Body of pancreas (tissue), 4 donors: ENCODE measurements around the gene KCNK2. TPM values are rescaled to one million over a fixed set of nuclear protein-coding genes. Genes with fewer than 3 reads are reported as not detected.

Source experiments
- ATAC-seq: fragments of 150-250 bp; one replicate; pipeline ENCODE4 v1.9.1; 2016
- DNase-seq, 4 donors: peaks; one replicate each; pipeline ENCODE4 v3.0.0-alpha.2; 2019
- H3K27ac ChIP-seq, 4 donors: fragments of 200-600 bp; sonication (generic); 1 replicate in 3 of 4; 2 replicates in 1 of 4; pipeline versions ENCODE4 v1.5.1 to v1.6.1; 2016 to 2019; ENCODE audit warnings: mild to moderate bottlenecking in 1 of 4, mixed read lengths in 1 of 4, moderate library complexity in 1 of 4
- H3K27me3 ChIP-seq, 2 donors: fragments of 200-600 bp; sonication (generic); one replicate each; pipeline ENCODE4 v1.6.0; 2016; ENCODE audit warnings: mild to moderate bottlenecking in 1 of 2
- H3K36me3 ChIP-seq, 2 donors: fragments of 200-600 bp; sonication (generic); replicated peaks in 1 of 2; 2 replicates each; pipeline ENCODE4 v1.5.1; 2016; ENCODE audit warnings: low read depth in 2 of 2; ENCODE audit not compliant: insufficient read depth in 1 of 2
- H3K4me1 ChIP-seq: fragments of 200-600 bp; sonication (generic); one replicate; pipeline ENCODE4 v1.6.0; 2016
- H3K4me3 ChIP-seq, 2 donors: fragments of 200-600 bp; sonication (generic); 1 replicate in 1 of 2; 2 replicates in 1 of 2; pipeline ENCODE4 v1.5.1; 2016 to 2019
- H3K9me3 ChIP-seq, 3 donors: fragments of 200-600 bp; sonication (generic); 1 replicate in 2 of 3; 2 replicates in 1 of 3; pipeline ENCODE4 v1.5.1; 2016
- CTCF ChIP-seq, 7 experiments: fragments of 450-650 bp in 4 of 7; fragments of 200-600 bp in 3 of 7; sonication (generic) in 3 of 7; IDR thresholded peaks; one replicate each; pipeline ENCODE4 v1.5.1; 2016 to 2019; ENCODE audit warnings: antibody characterized with exemption in 7 of 7
- POLR2A ChIP-seq, 3 donors: fragments of 450-650 bp; IDR thresholded peaks; one replicate each; pipeline ENCODE4 v1.6.1; 2016; ENCODE audit warnings: antibody characterized with exemption in 3 of 3, mild to moderate bottlenecking in 2 of 3
- WGBS, 2 donors: methylation state at CpG; one replicate each; pipeline ENCODE4 v1.1.5; 2017; 5-methylcytosine and 5-hydroxymethylcytosine counted together
- intact Hi-C: fragments of 100-400 bp; cut with DNase I; formaldehyde crosslinking; loops from one replicate; pipeline ENCODE4 v1.15.1; 2023
- total RNA-seq, 2 donors: library from RNA; depleted of rRNA; stranded (reverse); fragments of >200 nt; gene quantifications; one replicate each; pipeline ENCODE4 v1.1.0, GENCODE V29; 2016

KCNK2 gene
- total RNA-seq, 2 donors from 2014 or later = 1.6 TPM; not detected in 1

GRCh38 chr1:215084621-215085020 is 2.1 kb downstream of the KCNK2 start:
- no peak overlapping the region for H3K27ac ChIP-seq
- intact Hi-C loops = no loop called here
- TF ChIP-seq POLR2A (IDR thresholded peaks at IDR 0.05) (no peak), CTCF (IDR thresholded peaks at IDR 0.05) (no peak)
- peaks cover 0 to 7% of the 10 kb centered on the region in 2 donors for H3K27me3 ChIP-seq
- H3K4me3 ChIP-seq = no peak overlapping the region
- ATAC-seq (no peak), DNase-seq (no peak)
- no peaks in the 10 kb centered on the region for H3K36me3 ChIP-seq
- H3K9me3 ChIP-seq = no peaks in the 10 kb centered on the region
- peaks cover 15% of the 10 kb centered on the region for H3K4me1 ChIP-seq

- Histone ChIP-seq H3K36me3 (no peaks in the 10 kb centered on the region), H3K4me1 (peaks cover 7% of the 10 kb centered on the region), H3K4me3 (no peak overlapping the region), H3K27me3 (peaks cover 0 to under 1% of the 10 kb centered on the region in 2 donors), H3K9me3 (no peaks in the 10 kb centered on the region), H3K27ac (no peak overlapping the region)
- 62 to 71% methylated on average over 2 of the region's 2 CpGs for WGBS, 2 donors
- intact Hi-C loops = no loop called here
- ATAC-seq (no peak), DNase-seq (no peak)
- no peak for TF ChIP-seq POLR2A (IDR thresholded peaks at IDR 0.05)
- no peak for TF ChIP-seq CTCF (IDR thresholded peaks at IDR 0.05)
Measured at GRCh38 chr1:215087603-215088002, 5.1 kb downstream of the KCNK2 start.

GRCh38 chr1:215094381-215094780 is 11.8 kb downstream of the KCNK2 start:
- no peak for DNase-seq
- no peaks in the 10 kb centered on the region for H3K36me3 ChIP-seq
- H3K4me3 ChIP-seq = no peak overlapping the region
- 16 to 44% methylated on average over 1 of the region's 1 CpG for WGBS, 2 donors
- H3K4me1 ChIP-seq = no peaks in the 10 kb centered on the region
- no peak for TF ChIP-seq POLR2A (IDR thresholded peaks at IDR 0.05)
- TF ChIP-seq CTCF (IDR thresholded peaks at IDR 0.05) = no peak
- no peaks in the 10 kb centered on the region for H3K9me3 ChIP-seq
- H3K27me3 ChIP-seq = no peaks in the 10 kb centered on the region
- intact Hi-C loops = no loop called here
- no peak overlapping the region for H3K27ac ChIP-seq
- no peak for ATAC-seq

- WGBS, 2 donors = 66 to 70% methylated on average over 5 of the region's 5 CpGs
- H3K4me3 ChIP-seq = no peak overlapping the region
- no peaks in the 10 kb centered on the region for H3K27me3 ChIP-seq
- H3K36me3 ChIP-seq = no peaks in the 10 kb centered on the region
- no peak for TF ChIP-seq POLR2A (IDR thresholded peaks at IDR 0.05)
- no peak for TF ChIP-seq CTCF (IDR thresholded peaks at IDR 0.05)
- DNase-seq (no peak), ATAC-seq (no peak)
- no peaks in the 10 kb centered on the region for H3K4me1 ChIP-seq
- H3K9me3 ChIP-seq = no peaks in the 10 kb centered on the region
- H3K27ac ChIP-seq = no peak overlapping the region
- intact Hi-C loops = no loop called here
Measured at GRCh38 chr1:215095524-215095923, 13.0 kb downstream of the KCNK2 start.

- WGBS, 2 donors = 51 to 67% methylated on average over 3 of the region's 3 CpGs
- TF ChIP-seq CTCF (IDR thresholded peaks at IDR 0.05) = no peak
- no peak for TF ChIP-seq POLR2A (IDR thresholded peaks at IDR 0.05)
- H3K27ac ChIP-seq = no peak overlapping the region
- DNase-seq (no peak), ATAC-seq (no peak)
- intact Hi-C loops = no loop called here
- H3K36me3 ChIP-seq = no peaks in the 10 kb centered on the region
- H3K27me3 ChIP-seq = no peaks in the 10 kb centered on the region
- no peaks in the 10 kb centered on the region for H3K4me1 ChIP-seq
- no peaks in the 10 kb centered on the region for H3K9me3 ChIP-seq
- no peak overlapping the region for H3K4me3 ChIP-seq
Measured at GRCh38 chr1:215101511-215101910, 19.0 kb downstream of the KCNK2 start.
